Muscle layer of duodenum (tissue), 2 donors: ENCODE measurements around the gene MARCKSL1.
"Not testable (repeated sequence)": the region's sequence is repeated elsewhere in the genome, so short reads cannot be mapped to it uniquely, and the experiment has no call there.

Experiments used
- H3K27ac ChIP-seq: one replicate; pipeline ENCODE4 v1.7.0; 2013; ENCODE audit warnings: mild to moderate bottlenecking, low read length
- H3K27me3 ChIP-seq: one replicate; pipeline ENCODE4 v1.7.0; 2013; ENCODE audit warnings: low read depth, mild to moderate bottlenecking, control low read depth, low read length
- H3K36me3 ChIP-seq, 2 donors: one replicate each; pipeline ENCODE4 v1.7.0; 2013; ENCODE audit warnings: low read length in 2 of 2, control low read depth in 1 of 2, mild to moderate bottlenecking in 1 of 2; ENCODE audit not compliant: insufficient read depth in 2 of 2, control insufficient read depth in 1 of 2
- H3K4me1 ChIP-seq, 2 donors: one replicate each; pipeline ENCODE4 v1.7.0; 2013; ENCODE audit warnings: low read length in 2 of 2, mild to moderate bottlenecking in 2 of 2, control low read depth in 1 of 2, moderate library complexity in 1 of 2; ENCODE audit not compliant: insufficient read depth in 2 of 2, control insufficient read depth in 1 of 2
- H3K4me3 ChIP-seq, 2 donors: one replicate each; pipeline ENCODE4 v1.7.0; 2013; ENCODE audit warnings: low read length in 2 of 2, low read depth in 1 of 2, mild to moderate bottlenecking in 1 of 2
- H3K9me3 ChIP-seq, 2 donors: one replicate each; pipeline ENCODE4 v1.7.0; 2013; ENCODE audit warnings: low read length in 2 of 2, control low read depth in 1 of 2, mild to moderate bottlenecking in 1 of 2; ENCODE audit not compliant: control insufficient read depth in 1 of 2
- donor health status: healthy.

MARCKSL1 gene

DNA sequence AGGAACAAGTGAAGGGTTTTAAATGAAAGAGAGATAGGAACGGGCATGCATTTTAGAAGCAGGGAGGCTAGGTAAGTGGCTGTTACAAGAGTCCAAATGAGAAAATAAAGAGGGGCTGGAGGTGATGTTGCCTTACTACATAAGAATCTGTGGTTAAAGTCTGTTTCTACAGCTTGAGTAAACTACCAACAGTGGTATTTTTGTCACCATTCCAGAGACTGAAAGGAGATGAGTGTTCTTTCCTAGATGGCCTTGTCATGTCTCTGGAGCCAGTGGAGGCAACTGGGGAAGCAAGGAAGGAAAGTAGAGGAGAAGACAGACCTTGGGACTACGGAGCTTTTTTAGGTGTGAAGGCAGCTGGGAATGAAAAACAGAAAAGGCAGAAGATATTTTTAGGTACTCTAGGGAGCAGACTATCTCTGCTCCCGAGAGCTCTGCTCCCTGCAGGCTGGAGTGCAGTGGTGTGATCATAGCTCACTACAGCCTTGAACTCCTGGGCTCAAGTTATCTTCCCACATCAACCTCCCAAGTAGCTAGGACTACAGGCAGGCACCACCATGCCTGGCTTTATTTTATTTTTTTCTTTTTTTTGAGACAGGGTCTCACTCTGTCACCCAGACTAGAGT is 31.9 kb downstream of the MARCKSL1 start:
- Histone ChIP-seq H3K9me3 (no peaks in the 10 kb centered on the region), H3K4me3 (no peak overlapping the region), H3K27me3 (no peaks in the 10 kb centered on the region), H3K36me3 (peaks cover 12 to 40% of the 10 kb centered on the region in 2 donors), H3K27ac (no peak overlapping the region), H3K4me1 (no peaks in the 10 kb centered on the region)

DNA sequence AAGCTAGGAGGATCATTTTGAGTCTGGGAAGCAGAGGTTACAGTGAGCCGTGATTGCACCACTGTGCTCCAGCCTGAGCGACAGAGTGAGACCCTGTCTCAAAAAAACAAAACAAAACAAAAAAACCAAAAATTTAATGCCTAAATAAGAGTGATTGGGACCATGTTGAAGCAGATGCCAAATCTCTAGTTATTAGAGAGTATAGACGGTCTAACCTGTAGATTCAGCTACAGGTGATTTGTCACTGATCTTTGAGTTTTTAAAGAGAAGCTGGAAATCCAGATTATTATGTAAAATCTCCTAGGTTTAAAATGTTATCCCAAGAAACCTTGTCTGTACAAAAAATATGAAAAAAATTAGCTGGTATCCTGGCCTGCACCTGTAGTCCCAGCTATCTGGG is 32.7 kb downstream of the MARCKSL1 start:
- Histone ChIP-seq H3K27me3 (no peaks in the 10 kb centered on the region), H3K36me3 (peaks cover 12 to 40% of the 10 kb centered on the region in 2 donors), H3K9me3 (no peaks in the 10 kb centered on the region), H3K4me3 (no peak overlapping the region), H3K27ac (no peak overlapping the region), H3K4me1 (no peaks in the 10 kb centered on the region)

DNA sequence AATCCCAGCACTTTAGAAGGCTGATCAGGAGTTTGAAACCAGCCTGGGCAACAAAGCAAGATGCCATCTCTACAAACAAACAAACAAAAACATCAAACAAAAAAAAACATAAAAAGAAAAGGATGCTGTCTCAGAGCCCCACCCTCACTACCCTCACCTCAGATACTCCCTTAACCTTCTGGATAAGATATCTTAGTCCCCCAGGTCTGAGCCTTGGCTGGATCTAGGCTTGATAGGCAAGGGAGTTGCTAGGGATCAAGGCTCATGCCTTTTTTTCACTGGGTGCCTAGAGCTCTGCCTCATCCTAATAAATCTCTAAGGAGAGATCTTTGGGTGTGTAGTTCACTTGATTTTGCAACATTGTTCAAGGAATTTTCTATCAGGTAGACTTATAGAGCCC is 36.7 kb downstream of the MARCKSL1 start:
- Histone ChIP-seq H3K27me3 (no peaks in the 10 kb centered on the region), H3K4me3 (no peak overlapping the region), H3K36me3 (peaks cover 8 to 25% of the 10 kb centered on the region in 2 donors), H3K27ac (no peak overlapping the region), H3K9me3 (no peaks in the 10 kb centered on the region), H3K4me1 (no peaks in the 10 kb centered on the region)

DNA sequence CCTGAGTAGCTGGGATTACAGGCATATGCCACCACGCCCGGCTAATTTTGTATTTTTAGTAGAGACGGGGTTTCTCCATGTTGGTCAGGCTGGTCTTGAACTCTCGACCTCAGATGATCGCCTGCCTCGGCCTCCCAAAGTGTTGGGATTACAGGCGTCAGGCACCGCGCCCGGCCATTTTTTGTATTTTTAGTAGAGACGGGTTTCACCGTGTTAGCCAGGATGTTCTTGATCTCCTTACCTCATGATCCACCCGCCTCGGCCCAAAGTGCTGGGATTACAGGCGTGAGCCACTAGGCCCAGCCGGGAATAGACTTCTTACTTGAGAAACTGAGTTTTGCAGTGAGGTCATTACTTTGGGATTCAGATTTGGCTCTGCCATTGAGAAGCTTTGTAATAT is 37.8 kb downstream of the MARCKSL1 start:
- H3K27ac ChIP-seq, H3K27me3 ChIP-seq: not testable (repeated sequence)

DNA sequence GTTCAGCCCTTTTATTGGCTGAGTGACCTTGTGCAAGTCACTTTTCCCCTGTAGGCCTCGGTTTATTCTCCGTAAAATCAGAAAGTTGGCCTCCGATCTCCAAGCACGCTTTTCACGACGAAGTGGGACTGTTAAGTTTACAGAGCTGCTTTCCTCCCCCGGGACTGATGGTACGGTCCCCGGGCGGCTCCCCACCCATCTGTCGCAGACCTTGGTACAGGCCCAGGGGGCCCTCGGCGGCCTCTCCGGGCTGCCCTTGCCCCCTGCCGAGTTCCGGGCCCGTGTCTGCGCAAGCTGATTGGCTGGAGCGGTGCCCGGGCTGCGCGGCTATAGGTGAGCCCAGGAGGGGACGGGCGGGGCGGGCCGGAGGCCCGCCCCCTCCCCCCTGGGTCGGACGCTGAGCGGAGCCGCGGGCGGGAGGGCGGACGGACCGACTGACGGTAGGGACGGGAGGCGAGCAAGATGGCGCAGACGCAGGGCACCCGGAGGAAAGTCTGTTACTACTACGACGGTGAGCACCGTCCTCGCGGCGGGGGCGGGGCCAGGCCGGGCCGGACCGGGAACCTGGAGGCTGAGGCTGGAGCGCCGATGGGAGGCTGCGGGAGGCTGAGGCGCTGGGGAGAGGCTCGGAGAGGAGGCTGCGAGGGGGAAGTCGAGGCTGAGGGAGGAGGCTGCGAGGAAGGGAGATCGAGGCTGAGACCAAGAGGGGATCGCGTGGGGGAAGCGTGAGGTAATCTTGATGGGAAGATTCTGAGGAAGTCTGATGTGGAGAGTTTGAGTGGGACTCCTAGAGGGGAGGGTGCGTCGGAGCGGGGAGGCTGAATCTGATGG is 44.1 kb downstream of the MARCKSL1 start, which contains the start of gene HDAC1:
Gene HDAC1, plus strand, starts transcription at position 376 of the 831 bp plus-strand sequence. Its CDS starts 87 bp downstream, at position 463.
- Histone ChIP-seq H3K27ac (peak within 1 kb of the TSS; percentile 85), H3K9me3 (no peaks in the 10 kb centered on the region), H3K27me3 (no peaks in the 10 kb centered on the region), H3K36me3 (no peaks in the 10 kb centered on the region), H3K4me1 (peaks cover 0 to 10% of the 10 kb centered on the region in 2 donors), H3K4me3 (peak within 1 kb of the TSS; percentile 88 to 97)

More for the DNA sequence above, 37.8 kb downstream of the MARCKSL1 start:
- not testable (repeated sequence) for H3K4me1 ChIP-seq, H3K4me3 ChIP-seq, H3K9me3 ChIP-seq
- peaks cover 0 to 14% of the 10 kb centered on the region in 2 donors for H3K36me3 ChIP-seq

DNA sequence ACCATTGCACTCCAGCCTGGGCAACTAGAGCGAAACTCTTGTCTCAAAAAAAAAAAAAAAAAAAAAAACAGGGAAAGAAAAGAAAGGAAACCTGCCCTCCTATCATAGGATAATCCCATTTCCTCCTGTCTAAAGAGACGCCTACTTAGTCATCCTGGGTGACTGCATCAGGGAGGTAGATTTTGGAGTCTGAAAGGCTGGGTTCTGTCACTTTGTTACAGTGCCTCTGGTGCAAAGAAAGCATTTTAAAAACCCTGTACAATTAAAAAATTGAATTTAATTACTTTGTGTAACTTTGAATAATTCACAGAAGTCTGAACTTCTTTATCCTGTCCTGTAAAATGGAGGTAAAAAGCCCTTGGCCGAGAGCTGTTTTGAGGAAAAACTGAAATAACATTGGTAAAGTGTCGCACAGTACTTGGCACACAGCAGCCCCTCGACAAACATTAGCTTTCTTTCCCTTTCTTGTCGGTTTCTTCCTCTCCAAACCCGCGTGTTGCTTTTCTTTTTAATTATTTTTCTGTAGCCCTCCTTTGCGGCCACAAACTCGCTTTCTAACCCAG is 44.8 kb downstream of the MARCKSL1 start:
- peak overlapping the region; percentile 88 to 97 for H3K4me3 ChIP-seq
- peaks cover 0 to 10% of the 10 kb centered on the region in 2 donors for H3K4me1 ChIP-seq
- H3K36me3 ChIP-seq: no peaks in the 10 kb centered on the region
- H3K27me3 ChIP-seq: no peaks in the 10 kb centered on the region
- H3K27ac ChIP-seq: peak overlapping the region; percentile 85
- H3K9me3 ChIP-seq: no peaks in the 10 kb centered on the region

DNA sequence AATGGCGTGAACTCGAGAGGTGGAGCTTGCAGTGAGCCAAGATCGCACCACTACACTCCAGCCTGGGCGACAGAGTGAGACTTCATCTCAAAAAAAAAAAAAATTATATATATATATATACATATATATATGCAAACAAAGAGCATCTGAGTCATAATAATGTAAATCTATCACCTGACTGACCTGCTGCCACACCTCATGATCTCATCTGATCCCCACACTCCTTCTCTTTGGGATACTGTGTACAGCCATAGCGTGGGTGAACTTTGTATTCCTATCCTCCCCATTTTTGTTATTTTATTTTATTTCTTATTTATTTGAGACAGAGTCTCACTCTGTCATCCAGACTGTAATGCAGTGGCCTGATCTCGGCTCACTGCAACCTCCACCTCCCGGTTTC is 46.8 kb downstream of the MARCKSL1 start:
- Histone ChIP-seq H3K4me1 (peaks cover 0 to 10% of the 10 kb centered on the region in 2 donors), H3K4me3 (no peak overlapping the region), H3K9me3 (no peaks in the 10 kb centered on the region), H3K27me3 (no peaks in the 10 kb centered on the region), H3K36me3 (no peaks in the 10 kb centered on the region), H3K27ac (no peak overlapping the region)

DNA sequence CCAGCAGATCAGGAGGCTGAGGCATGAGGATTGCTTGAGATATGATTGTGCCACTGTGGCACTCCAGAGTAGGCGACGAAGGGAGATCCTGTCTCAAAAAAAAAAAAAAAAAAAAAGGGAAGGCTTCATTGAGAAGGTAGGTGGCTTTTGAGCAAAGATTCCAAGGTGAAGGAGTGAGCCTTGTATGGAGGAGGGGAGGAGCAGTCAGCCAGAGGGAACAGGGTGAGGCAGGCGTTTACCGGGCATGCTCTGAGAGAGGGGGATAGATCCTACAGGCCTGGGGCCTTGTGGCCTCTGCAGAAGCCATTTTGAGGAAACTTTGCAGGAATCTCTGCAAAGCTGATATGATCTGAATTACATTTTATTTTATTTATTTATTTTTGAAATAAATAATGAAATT is 49.3 kb downstream of the MARCKSL1 start:
- Histone ChIP-seq H3K27ac (no peak overlapping the region), H3K4me1 (no peaks in the 10 kb centered on the region), H3K4me3 (no peak overlapping the region), H3K9me3 (no peaks in the 10 kb centered on the region), H3K36me3 (no peaks in the 10 kb centered on the region), H3K27me3 (no peaks in the 10 kb centered on the region)

DNA sequence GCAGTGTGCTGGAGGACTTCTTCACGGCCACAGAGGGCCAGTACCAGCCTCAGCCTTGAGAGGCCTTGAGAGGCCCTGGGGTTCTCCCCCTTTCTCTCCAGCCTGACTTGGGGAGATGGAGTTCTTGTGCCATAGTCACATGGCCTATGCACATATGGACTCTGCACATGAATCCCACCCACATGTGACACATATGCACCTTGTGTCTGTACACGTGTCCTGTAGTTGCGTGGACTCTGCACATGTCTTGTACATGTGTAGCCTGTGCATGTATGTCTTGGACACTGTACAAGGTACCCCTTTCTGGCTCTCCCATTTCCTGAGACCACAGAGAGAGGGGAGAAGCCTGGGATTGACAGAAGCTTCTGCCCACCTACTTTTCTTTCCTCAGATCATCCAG is 50.4 kb downstream of the MARCKSL1 start:
- Histone ChIP-seq H3K4me3 (no peak overlapping the region), H3K9me3 (no peaks in the 10 kb centered on the region), H3K27ac (no peak overlapping the region), H3K4me1 (no peaks in the 10 kb centered on the region), H3K27me3 (no peaks in the 10 kb centered on the region), H3K36me3 (no peaks in the 10 kb centered on the region)

DNA sequence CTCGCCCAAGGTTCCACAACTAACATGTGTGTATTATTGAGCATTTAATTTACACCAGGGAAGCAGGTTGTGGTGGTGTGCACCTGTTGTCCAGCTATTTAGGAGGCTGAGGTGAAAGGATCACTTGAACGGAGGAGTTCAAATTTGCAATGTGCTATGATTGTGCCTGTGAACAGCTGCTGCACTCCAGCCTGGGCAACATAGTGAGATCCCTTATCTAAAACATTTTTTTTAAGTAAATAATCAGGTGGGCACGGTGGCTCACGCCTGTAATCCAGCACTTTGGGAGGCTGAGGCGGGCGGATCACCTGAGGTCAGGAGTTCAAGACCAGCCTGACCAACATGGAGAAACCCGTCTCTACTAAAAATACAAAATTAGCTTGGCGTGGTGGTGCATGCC is 51.3 kb downstream of the MARCKSL1 start:
- not testable (repeated sequence) for H3K36me3 ChIP-seq, H3K27ac ChIP-seq, H3K4me1 ChIP-seq, H3K27me3 ChIP-seq, H3K4me3 ChIP-seq, H3K9me3 ChIP-seq
